Mesenchymal stem cell (in vitro differentiated cells and primary cell): ENCODE results near the gene SPPL3.

Experiments used
- DNase-seq: peaks from one replicate; pipeline ENCODE4 v3.0.0-alpha.2; 2013
- H2AFZ ChIP-seq: one replicate; pipeline ENCODE4 v1.6.1; 2013; ENCODE audit warnings: low read depth, mild to moderate bottlenecking, control low read depth, inconsistent platforms, low read length, moderate library complexity
- H2AK5ac ChIP-seq: 2 replicates; pipeline ENCODE4 v1.6.1; 2013; ENCODE audit warnings: low read length, moderate library complexity, mild to moderate bottlenecking, inconsistent platforms; ENCODE audit not compliant: severe bottlenecking
- H2BK120ac ChIP-seq: one replicate; pipeline ENCODE4 v1.6.1; 2013; ENCODE audit warnings: low read depth, mild to moderate bottlenecking, inconsistent platforms, low read length, moderate library complexity
- H2BK12ac ChIP-seq, 2 experiments: one replicate each; pipeline ENCODE4 v1.6.1; 2013; ENCODE audit warnings: inconsistent platforms in 2 of 2, low read length in 2 of 2, mild to moderate bottlenecking in 2 of 2, moderate library complexity in 2 of 2, control low read depth in 1 of 2
- H2BK15ac ChIP-seq: one replicate; pipeline ENCODE4 v1.6.1; 2013; ENCODE audit warnings: mild to moderate bottlenecking, low read depth, inconsistent platforms; ENCODE audit not compliant: poor library complexity, severe bottlenecking
- H2BK5ac ChIP-seq: 2 replicates; pipeline ENCODE4 v1.6.1; 2013; ENCODE audit warnings: low read depth, mild to moderate bottlenecking, low read length, control low read depth, inconsistent platforms; ENCODE audit not compliant: poor library complexity, severe bottlenecking
- H3K14ac ChIP-seq, 2 experiments: one replicate each; pipeline ENCODE4 v1.6.1; 2013; ENCODE audit warnings: inconsistent platforms in 2 of 2, low read length in 2 of 2, control low read depth in 1 of 2, mild to moderate bottlenecking in 1 of 2, moderate library complexity in 1 of 2
- H3K18ac ChIP-seq, 2 experiments: one replicate each; pipeline ENCODE4 v1.6.1; 2013; ENCODE audit warnings: inconsistent platforms in 2 of 2, low read length in 2 of 2, control low read depth in 1 of 2, low read depth in 1 of 2, mild to moderate bottlenecking in 1 of 2
- H3K23ac ChIP-seq, 2 experiments: one replicate each; pipeline ENCODE4 v1.6.1; 2013; ENCODE audit warnings: inconsistent platforms in 2 of 2, low read length in 2 of 2, mild to moderate bottlenecking in 2 of 2, moderate library complexity in 2 of 2, control low read depth in 1 of 2
- H3K27ac ChIP-seq: 2 replicates; pipeline ENCODE4 v1.5.1; 2013; ENCODE audit warnings: mild to moderate bottlenecking, moderate library complexity, low read length, control low read depth, inconsistent platforms; ENCODE audit not compliant: poor library complexity, severe bottlenecking
- H3K27me3 ChIP-seq, 2 experiments: 2 replicates each; pipeline versions ENCODE4 v1.6.1 to v1.7.0; 2013; ENCODE audit warnings: low read length in 2 of 2, mild to moderate bottlenecking in 2 of 2, moderate library complexity in 2 of 2, control low read depth in 1 of 2, inconsistent platforms in 1 of 2; ENCODE audit not compliant: control insufficient read depth in 1 of 2, insufficient read depth in 1 of 2
- H3K36me3 ChIP-seq, 2 experiments: 2 replicates each; pipeline versions ENCODE4 v1.6.1 to v1.7.0; 2013; ENCODE audit warnings: low read length in 2 of 2, control low read depth in 1 of 2, inconsistent platforms in 1 of 2, low read depth in 1 of 2, mild to moderate bottlenecking in 1 of 2; ENCODE audit not compliant: insufficient read depth in 2 of 2, control insufficient read depth in 1 of 2
- H3K4ac ChIP-seq, 2 experiments: one replicate each; pipeline ENCODE4 v1.6.1; 2013; ENCODE audit warnings: inconsistent platforms in 2 of 2, low read length in 2 of 2, mild to moderate bottlenecking in 2 of 2, moderate library complexity in 2 of 2, control low read depth in 1 of 2, low read depth in 1 of 2
- H3K4me1 ChIP-seq: 2 replicates; pipeline ENCODE4 v1.6.1; 2013; ENCODE audit warnings: low read depth, low read length, control low read depth; ENCODE audit not compliant: control insufficient read depth, insufficient read depth
- H3K4me2 ChIP-seq: 2 replicates; pipeline ENCODE4 v1.6.1; 2013; ENCODE audit warnings: low read length, mild to moderate bottlenecking, inconsistent platforms; ENCODE audit not compliant: poor library complexity, severe bottlenecking
- H3K4me3 ChIP-seq, 2 experiments: 2 replicates each; pipeline versions ENCODE4 v1.5.1 to v1.7.0; 2013; ENCODE audit warnings: low read length in 2 of 2, mild to moderate bottlenecking in 2 of 2, control low read depth in 1 of 2, low read depth in 1 of 2; ENCODE audit not compliant: insufficient read depth in 1 of 2
- H3K79me1 ChIP-seq: replicated peaks from 2 replicates; pipeline ENCODE4 v1.6.1; 2013; ENCODE audit warnings: mild to moderate bottlenecking, control low read depth, low read length, inconsistent platforms; ENCODE audit not compliant: poor library complexity, severe bottlenecking
- H3K9ac ChIP-seq: 2 replicates; pipeline ENCODE4 v1.7.0; 2013; ENCODE audit warnings: mild to moderate bottlenecking, low read length, moderate library complexity
- H3K9me3 ChIP-seq: 2 replicates; pipeline ENCODE4 v1.7.0; 2013; ENCODE audit warnings: mild to moderate bottlenecking, low read length; ENCODE audit not compliant: control insufficient read depth
- H4K8ac ChIP-seq: one replicate; pipeline ENCODE4 v1.6.1; 2013; ENCODE audit warnings: inconsistent platforms, mild to moderate bottlenecking, low read length, moderate library complexity
- H4K91ac ChIP-seq: one replicate; pipeline ENCODE4 v1.6.1; 2013; ENCODE audit warnings: mild to moderate bottlenecking, low read length, inconsistent platforms
- WGBS: methylation state at CpG from one replicate; pipeline ENCODE4 v1.1.7; 2013; ENCODE audit warnings: mixed read lengths; 5-methylcytosine and 5-hydroxymethylcytosine counted together

SPPL3 gene

DNA sequence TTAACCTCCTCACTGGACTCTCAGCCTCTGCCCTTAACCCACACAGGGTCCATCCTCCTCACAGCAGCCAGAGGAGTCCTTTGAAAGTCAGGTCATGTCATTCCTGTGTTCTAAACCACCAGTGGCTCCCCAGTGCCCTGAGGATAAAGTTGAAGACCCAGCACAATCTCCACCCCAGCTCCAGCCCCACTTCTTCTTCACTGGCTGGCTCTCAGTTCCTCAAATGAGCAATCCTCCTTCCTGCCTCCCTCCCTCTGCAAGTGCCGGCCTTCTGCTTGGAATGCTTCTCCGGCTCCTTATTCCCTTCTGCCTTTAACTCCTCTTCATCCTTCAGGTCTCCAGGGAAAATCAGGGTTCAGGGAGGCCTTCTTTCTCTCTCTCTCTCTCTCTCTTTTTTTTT lies 32.0 kb upstream of the SPPL3 start:
- Histone ChIP-seq H3K4me1 (peaks cover 3% of the 10 kb centered on the region), H3K23ac (no peak overlapping the region), H3K14ac (no peak overlapping the region), H4K8ac (no peak overlapping the region), H3K36me3 (no peaks in the 10 kb centered on the region), H3K9me3 (no peaks in the 10 kb centered on the region), H3K27me3 (peaks cover 20 to 47% of the 10 kb centered on the region in 2 experiments), H3K4me2 (no peak overlapping the region), H3K18ac (no peak overlapping the region), H2BK5ac (no peak overlapping the region), H2BK120ac (no peak overlapping the region), H3K9ac (no peak overlapping the region), H3K27ac (no peak overlapping the region), H3K4me3 (no peak overlapping the region), H3K4ac (no peak overlapping the region), H4K91ac (no peak overlapping the region), H2BK15ac (no peak overlapping the region), H3K79me1 (no peaks in the 10 kb centered on the region), H2BK12ac (no peak overlapping the region), H2AK5ac (no peak overlapping the region), H2AFZ (no peak overlapping the region)
- WGBS: 83% methylated on average over 2 of the region's 2 CpGs
- DNase-seq: no peak

DNA sequence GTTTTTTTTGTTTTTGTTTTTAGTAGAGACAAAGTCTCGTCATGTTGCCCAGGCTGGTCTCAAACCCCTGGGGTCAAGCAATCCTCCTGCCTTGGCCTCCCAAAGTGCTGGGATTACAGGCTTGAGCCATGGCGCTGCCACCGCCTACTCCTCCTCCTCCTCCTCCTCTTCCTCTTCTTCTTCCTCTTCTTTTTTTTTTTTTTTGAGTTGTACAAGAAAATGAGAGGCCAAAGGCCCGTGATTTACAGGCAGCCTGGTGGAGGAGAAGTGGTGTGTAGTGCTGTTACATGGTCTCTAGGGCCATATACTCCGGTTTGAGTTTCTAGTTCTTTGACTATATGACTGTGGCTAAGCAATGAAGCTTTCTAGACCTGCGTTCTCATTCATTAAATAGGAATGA lies 29.6 kb upstream of the SPPL3 start:
- H3K4me2 ChIP-seq: no peak overlapping the region
- H2BK12ac ChIP-seq: no peak overlapping the region
- peaks cover 20 to 39% of the 10 kb centered on the region in 2 experiments for H3K27me3 ChIP-seq
- no peak overlapping the region for H2BK5ac ChIP-seq
- H2AFZ ChIP-seq: no peak overlapping the region
- no peak overlapping the region for H3K4ac ChIP-seq
- H3K36me3 ChIP-seq: no peaks in the 10 kb centered on the region
- no peak overlapping the region for H2AK5ac ChIP-seq
- 63% methylated on average over 1 of the region's 6 CpGs for WGBS
- no peak overlapping the region for H3K23ac ChIP-seq
- no peak overlapping the region for H3K27ac ChIP-seq
- H3K9me3 ChIP-seq: no peaks in the 10 kb centered on the region
- no peak overlapping the region for H2BK15ac ChIP-seq
- no peak overlapping the region for H4K91ac ChIP-seq
- no peak overlapping the region for H4K8ac ChIP-seq
- DNase-seq: no peak
- H2BK120ac ChIP-seq: no peak overlapping the region
- H3K4me3 ChIP-seq: no peak overlapping the region
- no peak overlapping the region for H3K14ac ChIP-seq
- no peaks in the 10 kb centered on the region for H3K4me1 ChIP-seq
- H3K9ac ChIP-seq: no peak overlapping the region
- no peaks in the 10 kb centered on the region for H3K79me1 ChIP-seq
- H3K18ac ChIP-seq: no peak overlapping the region

- no peak overlapping the region for H2AFZ ChIP-seq
- peak overlapping the region in 1 of 2 experiments; percentile 17 for H3K23ac ChIP-seq
- no peak overlapping the region for H2BK15ac ChIP-seq
- H3K27ac ChIP-seq: no peak overlapping the region
- H2AK5ac ChIP-seq: no peak overlapping the region
- H3K14ac ChIP-seq: peak overlapping the region in 1 of 2 experiments; percentile 2
- H3K18ac ChIP-seq: no peak overlapping the region
- H4K91ac ChIP-seq: no peak overlapping the region
- H3K27me3 ChIP-seq: peaks cover 20 to 32% of the 10 kb centered on the region in 2 experiments
- H3K4me1 ChIP-seq: no peaks in the 10 kb centered on the region
- no peak overlapping the region for H2BK120ac ChIP-seq
- H3K36me3 ChIP-seq: no peaks in the 10 kb centered on the region
- H2BK5ac ChIP-seq: no peak overlapping the region
- WGBS: 85% methylated on average over 9 of the region's 9 CpGs
- H3K4me3 ChIP-seq: no peak overlapping the region
- H3K79me1 ChIP-seq: no peaks in the 10 kb centered on the region
- no peak overlapping the region for H4K8ac ChIP-seq
- no peaks in the 10 kb centered on the region for H3K9me3 ChIP-seq
- no peak for DNase-seq
- no peak overlapping the region for H3K4ac ChIP-seq
- no peak overlapping the region for H3K9ac ChIP-seq
- no peak overlapping the region for H3K4me2 ChIP-seq
- no peak overlapping the region for H2BK12ac ChIP-seq
These were observed 28.9 kb upstream of the SPPL3 start for GRCh38 chr12:120932956-120933526.

- H4K8ac ChIP-seq: no peak overlapping the region
- 81% methylated on average over 7 of the region's 7 CpGs for WGBS
- H2BK120ac ChIP-seq: no peak overlapping the region
- H3K27ac ChIP-seq: no peak overlapping the region
- no peaks in the 10 kb centered on the region for H3K4me1 ChIP-seq
- H2AK5ac ChIP-seq: no peak overlapping the region
- no peak overlapping the region for H3K4me3 ChIP-seq
- H2BK5ac ChIP-seq: no peak overlapping the region
- H4K91ac ChIP-seq: no peak overlapping the region
- H3K23ac ChIP-seq: no peak overlapping the region
- H3K79me1 ChIP-seq: no peaks in the 10 kb centered on the region
- H3K9ac ChIP-seq: no peak overlapping the region
- H2AFZ ChIP-seq: no peak overlapping the region
- H3K4me2 ChIP-seq: no peak overlapping the region
- H2BK12ac ChIP-seq: no peak overlapping the region
- H3K14ac ChIP-seq: no peak overlapping the region
- peaks cover 14 to 25% of the 10 kb centered on the region in 2 experiments for H3K27me3 ChIP-seq
- no peaks in the 10 kb centered on the region for H3K9me3 ChIP-seq
- H3K36me3 ChIP-seq: no peaks in the 10 kb centered on the region
- H2BK15ac ChIP-seq: no peak overlapping the region
- H3K4ac ChIP-seq: no peak overlapping the region
- H3K18ac ChIP-seq: no peak overlapping the region
- DNase-seq: no peak
These were observed 27.9 kb upstream of the SPPL3 start for GRCh38 chr12:120932058-120932457.
